ENCODE results near the gene TBC1D8B.

DNA sequence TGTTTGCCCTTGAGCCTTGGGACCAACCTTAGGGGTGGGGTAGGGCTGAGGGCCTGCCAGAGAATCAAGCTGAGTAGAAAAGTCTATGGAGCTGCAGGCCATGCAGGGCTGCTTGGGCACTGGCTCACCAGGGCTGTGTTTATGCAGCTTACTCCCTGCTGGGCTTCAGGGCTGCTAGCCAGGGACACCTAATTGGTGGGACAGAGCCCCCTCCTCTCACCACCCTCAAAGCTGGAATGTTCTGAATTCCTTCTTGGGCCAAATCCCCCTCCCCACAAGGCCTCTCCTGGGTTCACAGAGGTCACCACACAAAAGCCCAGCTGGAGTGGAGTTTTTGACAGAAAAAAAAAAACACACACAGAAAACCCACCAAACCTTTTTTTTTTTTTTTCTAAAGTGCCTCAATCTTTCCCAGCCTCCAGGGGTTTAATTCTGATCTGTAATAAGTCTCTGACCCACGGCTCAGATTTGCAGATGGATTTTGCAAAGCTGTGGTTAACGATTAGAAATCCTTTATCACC, 117.5 kb downstream of the TBC1D8B start, which contains the start of gene CLDN2:
- TF ChIP-seq, protein P1, sequence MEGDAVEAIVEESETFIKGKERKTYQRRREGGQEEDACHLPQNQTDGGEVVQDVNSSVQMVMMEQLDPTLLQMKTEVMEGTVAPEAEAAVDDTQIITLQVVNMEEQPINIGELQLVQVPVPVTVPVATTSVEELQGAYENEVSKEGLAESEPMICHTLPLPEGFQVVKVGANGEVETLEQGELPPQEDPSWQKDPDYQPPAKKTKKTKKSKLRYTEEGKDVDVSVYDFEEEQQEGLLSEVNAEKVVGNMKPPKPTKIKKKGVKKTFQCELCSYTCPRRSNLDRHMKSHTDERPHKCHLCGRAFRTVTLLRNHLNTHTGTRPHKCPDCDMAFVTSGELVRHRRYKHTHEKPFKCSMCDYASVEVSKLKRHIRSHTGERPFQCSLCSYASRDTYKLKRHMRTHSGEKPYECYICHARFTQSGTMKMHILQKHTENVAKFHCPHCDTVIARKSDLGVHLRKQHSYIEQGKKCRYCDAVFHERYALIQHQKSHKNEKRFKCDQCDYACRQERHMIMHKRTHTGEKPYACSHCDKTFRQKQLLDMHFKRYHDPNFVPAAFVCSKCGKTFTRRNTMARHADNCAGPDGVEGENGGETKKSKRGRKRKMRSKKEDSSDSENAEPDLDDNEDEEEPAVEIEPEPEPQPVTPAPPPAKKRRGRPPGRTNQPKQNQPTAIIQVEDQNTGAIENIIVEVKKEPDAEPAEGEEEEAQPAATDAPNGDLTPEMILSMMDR (IDR thresholded peaks at IDR 0.05; ENCODE audit: control extremely low read depth in 1 of 3, insufficient read depth in 1 of 3, low read depth in 1 of 3, low read length in 3 of 3): no peak
- TF ChIP-seq RBBP5 (IDR thresholded peaks at IDR 0.05; ENCODE audit: borderline replicate concordance, low read depth, low read length) (no peak), NRF1 (IDR thresholded peaks at IDR 0.05; ENCODE audit: low read depth, low read length) (no peak)

Data from H1 (cell line).